ENCODE results near the gene MAD1L1.

The MAD1L1 gene

GRCh38 chr7:1900847-1901246, 331.9 kb downstream of the MAD1L1 start:
- no peak for DNase-seq

DNA sequence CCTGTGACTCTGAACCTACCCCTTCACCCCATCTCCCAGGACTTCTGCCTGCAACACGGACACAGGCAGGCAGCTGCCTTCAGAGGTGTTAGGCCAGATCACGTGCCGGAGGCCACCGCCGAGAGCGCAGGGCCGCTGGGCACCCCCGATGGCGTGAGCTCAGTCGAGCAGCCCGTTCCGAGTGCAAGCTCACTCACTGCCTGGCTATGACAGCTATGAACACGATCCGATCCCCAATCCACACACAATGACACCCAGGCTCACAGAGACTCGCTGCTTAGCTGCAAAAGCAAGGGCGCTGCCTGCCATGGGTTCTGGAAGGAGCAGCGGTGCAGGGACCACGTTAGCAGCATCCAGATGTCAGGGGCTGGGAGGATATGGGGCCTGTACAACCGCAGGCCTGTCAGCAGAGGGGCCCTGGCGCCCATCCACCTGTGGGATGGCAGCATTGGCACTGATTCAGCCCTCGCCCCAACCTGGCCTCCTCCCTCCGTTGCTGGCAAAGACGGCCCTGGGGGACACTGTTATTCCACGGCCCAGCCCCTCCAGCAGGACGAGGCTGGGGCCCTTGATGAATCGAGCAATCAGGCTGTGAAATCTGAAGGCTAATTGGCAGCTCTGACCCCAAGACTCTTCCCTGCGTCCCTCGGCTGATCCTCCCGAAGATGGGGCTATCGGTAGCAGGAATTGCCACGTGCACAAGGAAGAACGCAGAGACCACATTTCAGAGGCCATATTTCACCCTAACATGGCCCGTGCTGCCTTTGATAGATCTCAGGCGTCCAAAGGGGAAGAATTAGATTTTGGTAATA, 332.6 kb downstream of the MAD1L1 start:
- DNase-seq, result no peak

GRCh38 chr7:1899196-1899595, 333.5 kb downstream of the MAD1L1 start:
- DNase-seq, result no peak

DNA sequence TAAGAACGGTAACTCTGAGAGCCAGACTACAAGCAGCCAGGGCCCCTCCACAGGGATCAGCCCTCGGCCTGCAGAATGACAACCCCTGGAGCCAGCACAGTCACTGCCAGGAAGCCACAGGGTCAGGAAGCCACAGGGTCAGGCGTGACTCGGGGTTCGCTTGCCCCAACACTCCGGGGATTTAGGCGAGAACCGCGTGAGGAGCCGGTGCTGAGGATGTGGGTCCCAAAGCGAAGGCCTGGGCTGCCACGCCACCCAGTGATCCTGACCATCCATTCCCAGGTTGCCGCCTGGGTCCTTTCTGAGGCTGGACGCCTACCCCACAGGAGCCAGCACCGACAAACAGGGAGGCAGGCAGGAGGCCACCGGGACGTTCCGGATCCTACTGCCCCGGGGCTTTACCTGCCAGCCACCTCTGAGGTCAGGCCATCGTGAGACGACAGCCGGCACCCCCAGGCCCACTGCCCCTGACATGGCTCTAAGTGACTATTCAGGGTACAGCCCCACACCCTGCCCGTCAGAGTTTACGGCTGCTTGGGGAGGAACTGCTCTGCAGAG, 334.0 kb downstream of the MAD1L1 start:
- DNase-seq, result no peak

- DNase-seq, result no peak
These were observed 334.7 kb downstream of the MAD1L1 start for GRCh38 chr7:1897861-1898627.

DNA sequence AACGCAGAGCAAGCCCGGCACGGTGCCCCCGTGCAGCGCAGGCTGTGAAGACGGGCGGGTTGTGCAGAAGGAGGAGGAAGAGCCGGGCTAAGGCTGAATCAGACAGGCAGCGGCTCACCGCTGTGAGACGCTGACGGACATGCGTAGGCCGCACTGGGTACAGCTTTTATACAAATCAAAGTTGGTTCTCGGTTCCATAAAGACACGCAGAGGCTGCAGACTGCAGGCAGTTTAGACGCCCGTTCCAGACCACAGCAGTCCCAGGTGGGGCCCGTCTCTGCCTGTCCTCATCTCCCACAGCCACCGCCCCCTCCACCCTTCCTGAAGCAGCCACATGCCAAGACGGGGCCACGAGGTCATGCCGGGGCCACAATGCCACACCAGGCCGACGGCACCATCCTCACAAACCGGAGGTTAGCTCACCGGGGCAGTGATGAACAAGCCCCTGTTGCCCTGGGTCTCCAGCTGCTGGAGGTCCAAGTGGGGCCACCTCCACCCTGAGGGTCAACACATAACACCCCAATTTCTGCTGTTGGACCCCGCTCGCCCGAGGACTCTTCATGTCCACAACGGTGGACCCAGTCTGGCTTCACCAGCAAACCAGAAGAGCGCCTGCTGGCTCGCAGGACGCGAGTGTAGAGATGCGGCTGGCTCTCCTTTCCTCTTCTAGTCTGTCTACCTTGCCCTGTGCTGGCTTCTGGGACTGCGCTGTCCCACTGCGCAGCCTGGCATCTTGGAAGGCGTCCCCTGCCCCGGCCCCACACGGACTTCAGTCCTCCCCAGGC, 335.5 kb downstream of the MAD1L1 start:
- no peak for DNase-seq

DNA sequence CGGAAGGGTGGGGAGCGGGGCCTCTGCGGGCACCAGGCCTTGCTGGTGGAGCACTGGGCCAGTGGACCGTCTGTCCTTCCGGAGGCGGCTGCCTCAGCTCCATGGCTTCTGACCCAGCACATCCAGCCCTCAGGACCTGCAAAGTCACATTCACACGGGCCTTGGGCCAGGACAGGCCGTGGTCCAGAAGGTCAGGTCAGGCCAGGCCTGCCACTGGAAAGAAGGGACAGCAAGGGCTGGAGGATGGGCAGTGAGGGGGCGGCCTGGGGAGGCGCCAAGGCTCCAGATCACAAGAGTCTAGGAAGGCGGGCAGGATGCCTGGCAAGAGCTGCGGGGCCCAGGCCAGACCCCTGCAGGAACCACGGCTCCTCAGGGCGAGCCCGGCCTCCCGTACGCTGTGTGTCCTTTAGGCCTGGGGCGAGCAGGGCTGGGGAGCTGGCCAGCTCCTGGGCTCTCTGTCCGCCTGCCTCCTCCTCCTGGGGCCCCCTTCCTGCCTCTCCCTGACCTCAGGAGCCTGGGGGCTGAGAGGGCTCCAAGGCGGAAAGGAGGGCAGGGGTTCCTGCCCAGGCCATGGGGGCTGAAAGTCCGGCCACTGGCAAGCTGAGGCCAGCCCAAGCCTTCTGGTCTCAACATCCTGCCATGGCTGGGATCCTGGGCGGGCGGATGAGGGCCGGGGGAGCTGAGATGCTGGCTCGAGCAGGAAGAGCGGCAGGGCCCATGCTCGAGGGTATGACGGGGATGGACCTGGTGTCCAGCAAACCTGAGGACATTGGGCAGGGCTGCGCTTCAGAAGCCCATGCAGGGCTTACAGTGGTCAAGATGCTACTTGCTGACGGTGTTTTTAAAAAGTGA, 336.9 kb downstream of the MAD1L1 start:
- no peak for DNase-seq

GRCh38 chr7:1894906-1895663, 337.7 kb downstream of the MAD1L1 start:
- DNase-seq, result no peak

DNA sequence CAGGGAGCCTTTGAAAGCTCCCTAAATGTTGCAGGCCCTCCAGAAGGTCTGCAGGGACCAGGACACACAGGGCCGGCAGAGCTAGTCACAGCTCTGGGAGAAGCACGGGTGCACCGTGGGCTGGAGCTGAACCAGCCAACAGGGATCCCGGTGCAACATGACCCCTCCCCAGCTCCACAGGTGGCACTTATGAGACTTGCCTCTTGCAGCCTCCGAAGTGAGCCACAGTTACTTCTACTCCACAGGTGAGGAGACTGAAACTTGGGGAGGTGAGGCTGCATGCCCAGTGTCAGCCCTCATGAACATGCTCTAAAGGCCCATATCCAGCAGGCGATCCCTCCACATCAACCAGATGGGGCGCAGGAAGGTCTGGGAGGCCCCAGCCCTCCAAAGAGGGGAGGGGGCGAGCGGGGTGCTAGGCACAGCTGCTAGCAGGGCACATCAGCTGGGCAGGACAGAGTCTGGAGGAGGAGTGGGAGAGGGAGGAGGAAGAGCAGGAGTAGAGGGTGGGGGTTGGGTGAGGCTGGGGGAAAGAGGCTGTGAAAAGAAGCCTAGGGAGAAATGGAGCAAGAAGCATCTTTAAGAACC, 338.3 kb downstream of the MAD1L1 start:
- DNase-seq, result no peak

DNA sequence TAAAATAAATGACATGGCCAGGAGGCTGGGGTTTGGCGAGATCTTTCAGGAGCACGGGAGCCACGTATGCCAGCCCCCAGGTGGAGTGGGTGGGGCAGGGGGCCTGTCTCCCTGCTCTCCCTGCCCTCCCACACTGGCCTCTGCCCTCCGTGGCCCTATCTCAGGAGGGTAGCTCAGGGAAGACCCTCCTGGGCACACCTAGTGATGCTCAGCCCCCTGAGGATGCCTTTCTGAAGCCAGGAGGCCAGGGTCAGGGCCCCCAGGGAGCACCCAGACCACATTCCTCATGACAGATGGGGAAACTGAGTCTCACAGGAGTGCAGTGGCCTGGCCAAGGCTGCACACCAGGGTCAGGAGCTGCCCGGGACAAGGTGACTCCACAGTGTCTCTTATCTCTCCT, 339.3 kb downstream of the MAD1L1 start:
- no peak for DNase-seq

DNA sequence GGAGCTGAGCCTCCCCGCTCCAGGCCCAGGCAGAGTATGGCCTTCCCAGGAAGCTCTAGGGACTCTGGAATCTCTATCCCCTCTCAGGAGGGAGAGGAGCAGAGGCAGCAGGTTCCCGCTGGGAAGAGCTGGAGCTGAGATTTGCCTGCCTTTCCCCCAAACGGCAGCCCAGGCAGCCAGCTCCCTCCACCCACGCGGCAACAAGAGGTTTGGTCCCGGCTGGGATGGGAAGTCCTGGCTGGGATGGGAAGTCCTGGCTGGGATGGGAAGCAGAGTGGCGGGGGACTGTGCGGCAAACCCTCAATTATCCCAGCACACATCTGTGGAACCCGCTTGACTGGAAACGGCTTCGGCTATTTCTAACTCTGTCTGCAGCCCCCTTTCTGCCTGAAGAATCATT, 339.7 kb downstream of the MAD1L1 start:
- no peak for DNase-seq

DNA sequence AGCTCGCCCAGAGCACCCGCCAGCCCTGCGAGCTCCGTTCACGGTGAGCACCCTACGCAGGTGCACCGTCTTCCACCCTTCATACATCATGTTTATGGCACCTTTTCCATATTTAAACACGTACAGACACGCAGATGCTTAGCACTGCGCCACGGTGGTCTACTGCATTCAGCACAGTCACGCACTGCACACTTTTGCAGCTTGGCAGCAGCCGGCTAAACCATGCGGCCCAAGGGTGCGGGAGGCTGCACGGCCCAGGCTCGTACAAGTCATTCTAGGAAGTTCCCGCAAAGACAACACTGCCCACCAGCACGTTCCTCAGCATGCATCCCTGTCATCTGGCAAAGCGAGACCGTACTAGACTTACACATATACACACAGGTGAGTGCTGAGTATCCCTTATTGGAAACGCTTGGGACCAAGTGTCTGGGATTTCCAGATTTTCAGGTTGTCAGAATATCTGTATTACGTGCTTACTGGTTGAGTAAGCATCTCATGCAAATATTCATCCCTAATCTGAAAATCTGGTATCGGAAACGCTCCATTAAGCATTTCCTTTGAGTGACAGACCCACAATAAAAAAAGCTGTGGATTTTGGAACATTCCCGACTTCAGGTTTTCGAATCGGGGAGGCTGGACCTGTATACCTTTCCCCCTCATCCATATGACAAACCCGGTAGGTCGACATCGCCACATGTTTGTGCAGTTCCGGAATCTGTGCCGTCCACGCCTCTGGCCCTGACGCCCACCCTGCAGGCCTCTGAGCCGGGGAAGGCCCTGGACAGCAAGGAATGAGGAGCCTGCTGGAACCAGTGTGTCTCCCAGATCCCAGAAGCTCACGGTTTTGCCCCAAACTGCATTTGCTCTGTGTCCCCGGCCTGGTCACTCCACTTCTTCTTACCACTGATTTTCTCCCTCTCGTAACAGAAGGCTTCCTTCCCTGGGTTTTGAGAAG, 340.5 kb downstream of the MAD1L1 start:
- no peak for DNase-seq

DNA sequence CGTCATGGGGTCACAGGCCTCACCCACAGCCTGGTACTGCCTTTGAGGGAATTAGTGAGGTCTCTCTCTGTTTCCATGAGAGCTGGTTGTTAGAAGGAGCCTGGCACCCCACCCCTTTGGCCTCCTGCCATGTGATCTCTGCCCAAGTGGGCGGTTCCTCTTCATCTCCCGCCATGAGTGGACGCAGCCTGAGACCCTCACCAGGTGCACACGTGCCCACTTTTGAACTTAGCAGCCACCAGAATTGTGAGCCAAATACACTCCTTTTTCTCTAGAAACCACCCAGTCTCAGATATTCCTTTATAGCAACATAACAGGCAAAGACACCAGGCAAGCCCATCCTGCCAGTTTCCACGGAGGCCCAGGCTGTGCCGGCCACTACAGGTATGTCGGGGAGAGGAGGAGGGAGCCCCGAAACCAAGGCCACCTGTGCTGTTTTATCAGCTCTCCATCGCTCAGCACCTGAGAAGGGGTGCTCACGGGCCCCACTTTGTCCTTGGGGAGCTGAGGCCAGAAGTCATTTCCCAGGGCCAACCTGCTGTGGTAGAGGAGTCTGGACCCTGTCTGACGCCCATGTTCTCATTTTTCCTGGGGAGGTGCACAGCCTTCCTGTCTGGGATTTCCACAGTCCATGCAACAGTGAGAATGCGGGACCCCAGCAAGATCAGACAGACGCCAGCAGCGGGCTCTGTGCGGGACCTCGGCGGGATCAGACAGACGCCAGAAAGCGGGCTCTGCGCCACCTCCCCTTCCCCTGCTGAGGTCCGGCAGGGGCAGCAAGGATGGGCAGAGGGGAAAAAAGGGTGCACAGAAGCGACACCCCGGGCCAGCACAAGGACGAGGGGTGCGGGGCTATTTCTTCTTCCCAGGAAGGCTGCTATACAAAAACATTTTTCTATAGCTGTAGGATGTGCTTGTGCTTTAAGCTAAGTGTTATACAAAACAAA, 342.2 kb downstream of the MAD1L1 start:
- DNase-seq, result no peak

- DNase-seq, result no peak
These were observed 343.1 kb downstream of the MAD1L1 start for GRCh38 chr7:1889556-1890181.

DNA sequence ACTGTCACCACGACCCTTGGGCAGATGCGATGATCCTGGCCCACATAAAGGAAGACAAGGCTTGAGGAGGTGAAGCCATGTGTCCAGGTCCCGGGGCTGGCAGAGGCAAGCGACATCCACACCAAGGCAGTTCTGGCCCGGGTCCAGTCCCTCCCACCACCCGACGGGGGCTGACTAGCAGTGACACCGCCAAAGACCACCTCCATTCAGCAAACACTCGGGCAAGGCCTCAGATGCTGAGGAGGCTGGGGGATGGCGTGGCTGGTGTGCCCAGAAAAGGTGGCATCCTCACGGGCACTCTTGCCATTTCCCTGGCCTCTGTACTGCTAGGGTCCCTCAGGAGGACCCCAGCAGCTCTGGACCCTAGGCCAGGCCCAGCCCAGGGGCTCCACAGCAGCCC, 343.7 kb downstream of the MAD1L1 start:
- no peak for DNase-seq

- no peak for DNase-seq
These were observed 344.3 kb downstream of the MAD1L1 start for GRCh38 chr7:1888425-1888824.

DNA sequence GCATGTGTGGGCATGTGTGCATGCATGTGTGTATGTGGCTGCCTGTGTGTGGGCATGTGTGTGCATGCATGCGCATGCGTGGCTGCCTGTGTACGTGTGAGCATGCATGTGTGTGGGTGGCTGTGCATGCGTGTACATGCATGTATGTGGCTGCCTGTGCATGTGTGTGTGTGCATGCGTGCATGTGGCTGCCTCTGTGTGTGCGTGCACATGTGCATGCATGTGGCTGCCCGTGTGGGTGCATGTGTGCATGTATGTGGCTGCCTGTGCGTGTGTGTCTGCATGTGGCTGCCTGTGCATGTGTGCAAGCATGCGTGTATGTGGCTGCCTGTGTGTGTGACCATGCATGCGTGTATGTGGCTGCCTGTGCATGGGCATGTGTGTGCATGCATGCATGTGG, 345.5 kb downstream of the MAD1L1 start:
- DNase-seq, result no peak
